ENCODE data around the gene PSMA4. TPM values are rescaled to one million over a fixed set of nuclear protein-coding genes. Genes with fewer than 3 reads are reported as not detected.
A peak's percentile ranks its signal among the peaks of the same experiment; 100 is the strongest.

The PSMA4 gene
- total and polyA plus RNA-seq, 4 donors: 95.3 to 154 (median 120) TPM

GRCh38 chr15:78540871-78541743, 863 bp downstream of the PSMA4 start:
- Histone ChIP-seq H3K9me3 (ENCODE audit: control insufficient read depth in 4 of 4, low read length in 3 of 4) (no peaks in the 10 kb centered on the region), H3K27ac (ENCODE audit: low read depth in 1 of 2, low read length in 2 of 2) (peak overlapping the region; percentile 96 to 98), H3K9ac (ENCODE audit: low read depth in 1 of 2, low read length in 2 of 2) (peak overlapping the region; percentile 98 to 100), H3K4me3 (ENCODE audit: low read depth in 1 of 3, low read length in 3 of 3) (peak overlapping the region; percentile 90 to 98 (median 92)), H3K36me3 (ENCODE audit: control insufficient read depth in 4 of 4, insufficient read depth in 3 of 4, low read depth in 1 of 4, low read length in 3 of 4) (peaks cover 5 to 28% (median 26%) of the 10 kb centered on the region in 4 donors), H3K27me3 (ENCODE audit: control insufficient read depth in 4 of 4, insufficient read depth in 4 of 4, low read length in 3 of 4) (no peaks in the 10 kb centered on the region), H3K4me1 (ENCODE audit: control insufficient read depth in 4 of 4, insufficient read depth in 4 of 4, low read length in 3 of 4) (peaks cover 0 to 21% (median 11%) of the 10 kb centered on the region in 4 donors)
- TF ChIP-seq HNF4G (IDR thresholded peaks at IDR 0.05) (no peak), CTCF (IDR thresholded peaks at IDR 0.05; ENCODE audit: low read depth, low read length, missing input control) (no peak), REST (IDR thresholded peaks at IDR 0.05) (no peak), TAF1 (conservative IDR thresholded peaks at IDR 0.05) (no peak), ATF3 (IDR thresholded peaks at IDR 0.05) (no peak), FOXA1 (IDR thresholded peaks at IDR 0.05) (no peak), GABPA (IDR thresholded peaks at IDR 0.05 in 1 of 2, conservative IDR thresholded peaks at IDR 0.05 in 1 of 2) (no peak), SP1 (IDR thresholded peaks at IDR 0.05) (no peak), RXRA (IDR thresholded peaks at IDR 0.05) (no peak)
- WGBS: 1% methylated on average over 17 of the region's 17 CpGs
- DNase-seq (ENCODE audit: low spot score): no peak

- no peak overlapping the region for H3K27ac ChIP-seq (ENCODE audit: low read depth in 1 of 2, low read length in 2 of 2)
- peaks cover 0 to 21% (median 11%) of the 10 kb centered on the region in 4 donors for H3K4me1 ChIP-seq (ENCODE audit: control insufficient read depth in 4 of 4, insufficient read depth in 4 of 4, low read length in 3 of 4)
- peak overlapping the region; percentile 90 to 98 (median 92) for H3K4me3 ChIP-seq (ENCODE audit: low read depth in 1 of 3, low read length in 3 of 3)
- no peaks in the 10 kb centered on the region for H3K27me3 ChIP-seq (ENCODE audit: control insufficient read depth in 4 of 4, insufficient read depth in 4 of 4, low read length in 3 of 4)
- 18% methylated on average over 1 of the region's 1 CpG for WGBS
- peaks cover 6 to 33% (median 29%) of the 10 kb centered on the region in 4 donors for H3K36me3 ChIP-seq (ENCODE audit: control insufficient read depth in 4 of 4, insufficient read depth in 3 of 4, low read depth in 1 of 4, low read length in 3 of 4)
- TF ChIP-seq ZBTB33 (IDR thresholded peaks at IDR 0.05) (no peak), TAF1 (conservative IDR thresholded peaks at IDR 0.05) (no peak), GABPA (IDR thresholded peaks at IDR 0.05 in 1 of 2, conservative IDR thresholded peaks at IDR 0.05 in 1 of 2) (no peak), EGR1 (IDR thresholded peaks at IDR 0.05; ENCODE audit: low read depth in 2 of 2) (no peak), CTCF (IDR thresholded peaks at IDR 0.05; ENCODE audit: low read depth, low read length, missing input control) (no peak), HNF4A (conservative IDR thresholded peaks at IDR 0.05) (no peak), NR2F2 (IDR thresholded peaks at IDR 0.05) (no peak), FOXA2 (IDR thresholded peaks at IDR 0.05) (no peak), MAX (IDR thresholded peaks at IDR 0.05) (no peak), JUND (IDR thresholded peaks at IDR 0.05) (no peak), REST (IDR thresholded peaks at IDR 0.05) (no peak), YY1 (IDR thresholded peaks at IDR 0.05) (no peak), FOXA1 (IDR thresholded peaks at IDR 0.05) (no peak)
- DNase-seq (ENCODE audit: low spot score): no peak
- peak overlapping the region; percentile 98 to 100 for H3K9ac ChIP-seq (ENCODE audit: low read depth in 1 of 2, low read length in 2 of 2)
- no peaks in the 10 kb centered on the region for H3K9me3 ChIP-seq (ENCODE audit: control insufficient read depth in 4 of 4, low read length in 3 of 4)
These were observed 1.4 kb downstream of the PSMA4 start for GRCh38 chr15:78541744-78542034.
